H1 (cell line): ENCODE data around the gene USE1. TPM values are rescaled to one million over a fixed set of nuclear protein-coding genes. Genes with fewer than 3 reads are reported as not detected.

Experiments used
- CTCF ChIA-PET: fragments of 300-600 bp; sonication (Branson Sonifier 250); formaldehyde crosslinking; loops from one replicate; lab custom pipeline; 2021; ENCODE audit not compliant: partially characterized antibody; lab: Charles Lee
- POLR2A ChIA-PET: fragments of 300-600 bp; sonication (Branson Sonifier 250); formaldehyde crosslinking; loops from one replicate; lab custom pipeline; 2021; ENCODE audit warnings: inconsistent platforms; ENCODE audit not compliant: partially characterized antibody; lab: Charles Lee
- DNase-seq, 2 experiments: peaks; one replicate each; pipeline versions ENCODE4 v3.0.0 to v3.0.0-alpha.2; 2010 to 2022; ENCODE audit warnings: low spot score in 2 of 2, low read depth in 1 of 2, mixed read lengths in 1 of 2
- FAIRE-seq: peaks from 2 replicates; lab custom pipeline; 2011; peaks lifted over from hg19 to GRCh38; lab: Jason Lieb, UNC
- H2AFZ ChIP-seq: 2 replicates; pipeline ENCODE4 v1.8.1; 2012; ENCODE audit warnings: low read length, inconsistent platforms
- H2AK5ac ChIP-seq: 2 replicates; pipeline ENCODE4 v1.6.1; 2013; ENCODE audit warnings: low read depth, low read length
- H2BK120ac ChIP-seq: replicated peaks from 2 replicates; pipeline ENCODE3; 2013; ENCODE audit warnings: low read depth, low read length, inconsistent platforms
- H2BK12ac ChIP-seq: 2 replicates; pipeline ENCODE4 v1.6.1; 2013; ENCODE audit warnings: low read depth, low read length
- H2BK15ac ChIP-seq: 2 replicates; pipeline ENCODE4 v1.6.1; 2013; ENCODE audit warnings: low read length
- H2BK20ac ChIP-seq: 2 replicates; pipeline ENCODE4 v1.6.1; 2013; ENCODE audit warnings: low read length
- H2BK5ac ChIP-seq: 2 replicates; pipeline ENCODE4 v1.6.1; 2013; ENCODE audit warnings: low read depth, low read length
- H3K14ac ChIP-seq: 2 replicates; pipeline ENCODE4 v1.6.1; 2013; ENCODE audit warnings: inconsistent platforms; ENCODE audit not compliant: insufficient read length
- H3K18ac ChIP-seq: 2 replicates; pipeline ENCODE4 v1.6.1; 2013; ENCODE audit warnings: low read length; ENCODE audit errors: extremely low read depth
- H3K23ac ChIP-seq: 2 replicates; pipeline ENCODE4 v1.6.1; 2013; ENCODE audit warnings: inconsistent platforms; ENCODE audit not compliant: insufficient read length
- H3K23me2 ChIP-seq: 2 replicates; pipeline ENCODE4 v1.6.1; 2013; ENCODE audit warnings: low read depth, low read length
- H3K27ac ChIP-seq: 2 replicates; pipeline ENCODE4 v1.6.1; 2011; ENCODE audit warnings: low read depth, low read length, inconsistent platforms
- H3K27me3 ChIP-seq, 4 experiments: replicated peaks in 1 of 4; 1 replicate in 1 of 4; 2 replicates in 3 of 4; pipeline versions ENCODE4 v1.6.1 to v1.8.1; 2011 to 2013; ENCODE audit warnings: low read length in 3 of 4, mild to moderate bottlenecking in 3 of 4, inconsistent platforms in 2 of 4, mixed read lengths in 2 of 4, moderate library complexity in 1 of 4; ENCODE audit not compliant: control insufficient read depth in 3 of 4, insufficient read depth in 3 of 4; ENCODE audit errors: extremely low read depth in 1 of 4
- H3K36me3 ChIP-seq, 4 experiments: 2 replicates each; pipeline versions ENCODE4 v1.6.1 to v1.8.1; 2011 to 2013; ENCODE audit warnings: mild to moderate bottlenecking in 4 of 4, low read length in 3 of 4, moderate library complexity in 2 of 4, control low read depth in 1 of 4, inconsistent platforms in 1 of 4; ENCODE audit not compliant: insufficient read depth in 4 of 4, control insufficient read depth in 2 of 4
- H3K4ac ChIP-seq: replicated peaks from 2 replicates; pipeline ENCODE3; 2013; ENCODE audit warnings: low read length, low read depth, mixed read lengths, inconsistent platforms; ENCODE audit not compliant: insufficient read length
- H3K4me1 ChIP-seq, 4 experiments: replicated peaks in 1 of 4; 1 replicate in 1 of 4; 2 replicates in 3 of 4; pipeline versions ENCODE4 v1.6.1 to v1.8.1; 2011 to 2013; ENCODE audit warnings: low read length in 3 of 4, inconsistent platforms in 2 of 4, mixed read lengths in 1 of 4; ENCODE audit not compliant: insufficient read depth in 4 of 4, control insufficient read depth in 3 of 4
- H3K4me2 ChIP-seq, 2 experiments: 2 replicates each; pipeline versions ENCODE4 v1.6.1 to v1.8.1; 2011 to 2013; ENCODE audit warnings: low read depth in 2 of 2, low read length in 2 of 2, control low read depth in 1 of 2, inconsistent platforms in 1 of 2, mild to moderate bottlenecking in 1 of 2; ENCODE audit not compliant: insufficient read depth in 1 of 2
- H3K4me3 ChIP-seq, 4 experiments: fragments of 200-600, 300-600 bp in 1 of 4; sonication (generic), shearing (Covaris generic), sonication (Bioruptor Twin) in 1 of 4; 2 replicates each; pipeline versions ENCODE4 v1.5.1 to v1.8.1; 2011 to 2016; ENCODE audit warnings: low read length in 4 of 4, low read depth in 3 of 4, control low read depth in 2 of 4, inconsistent platforms in 2 of 4, mild to moderate bottlenecking in 2 of 4, mixed read lengths in 1 of 4, moderate library complexity in 1 of 4; ENCODE audit not compliant: insufficient read depth in 2 of 4; ENCODE audit errors: extremely low read depth in 1 of 4
- H3K56ac ChIP-seq: replicated peaks from 2 replicates; pipeline ENCODE3; 2013; ENCODE audit warnings: low read depth, mild to moderate bottlenecking, mixed read lengths, low read length, inconsistent platforms; ENCODE audit not compliant: insufficient read length
- H3K79me1 ChIP-seq: 2 replicates; pipeline ENCODE4 v1.6.1; 2013; ENCODE audit warnings: low read depth, low read length, control low read depth
- H3K79me2 ChIP-seq, 2 experiments: 2 replicates each; pipeline versions ENCODE4 v1.6.1 to v1.8.1; 2012 to 2013; ENCODE audit warnings: low read length in 2 of 2, mild to moderate bottlenecking in 2 of 2, inconsistent platforms in 1 of 2; ENCODE audit not compliant: insufficient read depth in 2 of 2, control insufficient read depth in 1 of 2
- H3K9ac ChIP-seq, 4 experiments: replicated peaks in 1 of 4; 1 replicate in 1 of 4; 2 replicates in 3 of 4; pipeline versions ENCODE4 v1.6.1 to v1.8.1; 2011 to 2013; ENCODE audit warnings: low read depth in 3 of 4, low read length in 3 of 4, control low read depth in 2 of 4, mild to moderate bottlenecking in 2 of 4, moderate library complexity in 2 of 4, inconsistent platforms in 1 of 4; ENCODE audit errors: extremely low read depth in 1 of 4
- H3K9me3 ChIP-seq, 2 experiments: 2 replicates each; pipeline versions ENCODE4 v1.6.1 to v1.8.1; 2012 to 2013; ENCODE audit warnings: mild to moderate bottlenecking in 2 of 2, moderate library complexity in 2 of 2, control low read depth in 1 of 2, inconsistent platforms in 1 of 2, low read depth in 1 of 2, low read length in 1 of 2, mixed read lengths in 1 of 2; ENCODE audit not compliant: insufficient read depth in 2 of 2
- H4K20me1 ChIP-seq, 2 experiments: replicated peaks in 1 of 2; 2 replicates each; pipeline versions ENCODE3 to v1.8.1; 2011 to 2013; ENCODE audit warnings: inconsistent platforms in 2 of 2, low read length in 2 of 2, mild to moderate bottlenecking in 1 of 2; ENCODE audit not compliant: insufficient read depth in 2 of 2, control insufficient read depth in 1 of 2
- H4K5ac ChIP-seq: 2 replicates; pipeline ENCODE4 v1.6.1; 2013; ENCODE audit warnings: low read length, low read depth, mixed read lengths, inconsistent platforms; ENCODE audit not compliant: insufficient read length
- H4K8ac ChIP-seq: 2 replicates; pipeline ENCODE4 v1.8.0; 2013; ENCODE audit warnings: mild to moderate bottlenecking, moderate library complexity, low read length, inconsistent platforms; ENCODE audit not compliant: insufficient read depth; ENCODE audit errors: extremely low read depth
- H4K91ac ChIP-seq: replicated peaks from 2 replicates; pipeline ENCODE3; 2013; ENCODE audit warnings: low read length, mixed read lengths, inconsistent platforms; ENCODE audit not compliant: insufficient read length
- EP300 ChIP-seq, 2 experiments: IDR thresholded peaks; 1 replicate in 1 of 2; 2 replicates in 1 of 2; pipeline ENCODE4 v1.6.1; 2011 to 2012; ENCODE audit warnings: low read depth in 2 of 2, low read length in 2 of 2, mild to moderate bottlenecking in 2 of 2, borderline replicate concordance in 1 of 2, inconsistent platforms in 1 of 2, moderate library complexity in 1 of 2
- POLR2AphosphoS5 ChIP-seq: IDR thresholded peaks from 2 replicates; pipeline ENCODE4 v1.6.1; 2011; ENCODE audit warnings: low read depth, low read length
- USF2 ChIP-seq: IDR thresholded peaks from 2 replicates; pipeline ENCODE4 v1.6.1; 2011; ENCODE audit warnings: low read length, improper control_type of control experiment
- WGBS, 2 experiments: shearing (Covaris generic) in 1 of 2; methylation state at CpG; one replicate each; pipeline versions ENCODE4 v1.1.6 to v1.1.7; 2013 to 2015; ENCODE audit warnings: low lambda C conversion rate in 2 of 2, mixed read lengths in 2 of 2, inconsistent platforms in 1 of 2, low coverage in 1 of 2, missing lambda C conversion rate in 1 of 2; ENCODE audit not compliant: insufficient replicate concordance in 2 of 2, insufficient coverage in 1 of 2, insufficient read length in 1 of 2; ENCODE audit errors: extremely low coverage in 1 of 2, missing lambda C conversion rate in 1 of 2; 5-methylcytosine and 5-hydroxymethylcytosine counted together
- polyA plus RNA-seq, 7 experiments: library from polyadenylated mRNA; depleted of rRNA in 3 of 7; stranded (reverse) in 5 of 7; unstranded in 2 of 7; fragments of >200 nt in 5 of 7; fragments of 200-250 nt in 2 of 7; gene quantifications; 1 replicate in 5 of 7; 2 replicates in 1 of 7; 4 replicates in 1 of 7; pipeline versions ENCODE4 v1.2.1 to v1.2.3, GENCODE V29; 2011 to 2013; ENCODE audit warnings: missing spikeins in 2 of 7, mixed read lengths in 2 of 7
- total RNA-seq: library from RNA; stranded (reverse); fragmentation: NEBNext Ultra II Directional; extraction: Animal tissue kit (Norgen Biotek cat#: 25700); gene quantifications from 2 replicates; pipeline ENCODE4 v1.2.1, GENCODE V29; 2021

USE1 gene
- total and polyA plus RNA-seq, 2 of the 8 experiments (the other 6 are each of a cell fraction or from before 2014, with no cell fraction given) = 8.7 to 13.9 TPM

GRCh38 chr19:17235971-17236777 lies 21.0 kb downstream of the USE1 start:
- Histone ChIP-seq H3K14ac (no peak overlapping the region), H2AFZ (no peak overlapping the region), H3K36me3 (peaks cover 9 to 36% (median 10%) of the 10 kb centered on the region in 4 experiments), H2BK12ac (no peak overlapping the region), H3K4me1 (peaks cover 3 to 11% (median 7%) of the 10 kb centered on the region in 4 experiments), H2AK5ac (no peak overlapping the region), H3K56ac (peak overlapping the region; percentile 69), H4K5ac (peak overlapping the region; percentile 91), H4K8ac (no peak overlapping the region), H2BK120ac (no peak overlapping the region), H3K27ac (peak overlapping the region; percentile 64; the same call in 1 of the 2 replicates), H3K23me2 (peaks cover 4% of the 10 kb centered on the region; the same call in 1 of the 2 replicates), H3K4me2 (peak overlapping the region; percentile 90 to 92), H3K4me3 (peak overlapping the region; percentile 80 to 89 (median 86)), H2BK20ac (peak overlapping the region; percentile 48; the same call in 1 of the 2 replicates), H4K20me1 (peaks cover 11 to 18% of the 10 kb centered on the region in 2 experiments), H3K9me3 (no peaks in the 10 kb centered on the region), H3K23ac (no peak overlapping the region), H3K4ac (no peak overlapping the region), H3K79me1 (peaks cover 16% of the 10 kb centered on the region), H3K79me2 (peaks cover 7 to 46% of the 10 kb centered on the region in 2 experiments; a peak in 3 of 4 replicates), H4K91ac (peak overlapping the region; percentile 90), H3K9ac (peak overlapping the region in 3 of 4 experiments; percentile 65 to 87 (median 66); a peak in 3 of 7 replicates), H2BK5ac (peak overlapping the region; percentile 93), H3K27me3 (no peaks in the 10 kb centered on the region), H3K18ac (peak overlapping the region; percentile 60; the same call in 1 of the 2 replicates), H2BK15ac (no peak overlapping the region)
- peak in 1 of 2 experiments; percentile 70 for DNase-seq
- POLR2A ChIA-PET = interaction anchor here (0.6 to 12.3 kb wide), 21 partner anchors 7 to 107 kb away, joined by 3 to 118 read pairs (median 4); partner anchors contain the start of genes ANKLE1, BABAM1, MRPL34 and NR2F6
- TF ChIP-seq USF2 (no peak), POLR2AphosphoS5 (peak; percentile 10; the same call in 1 of the 2 replicates), EP300 (IDR thresholded peaks at IDR 0.05; ENCODE audit: borderline replicate concordance in 1 of 2, low read depth in 2 of 2, low read length in 2 of 2) (no peak)
- FAIRE-seq = no peak
- 25% methylated on average over 2 of the region's 27 CpGs; no CpG with 5 or more reads in 1 of the 2 experiments for WGBS, 2 experiments
- CTCF ChIA-PET = interaction anchor here (0.6 to 3.4 kb wide), 14 partner anchors 10 to 1015 kb away, joined by 3 to 18 read pairs (median 4); partner anchors contain the start of genes BABAM1 and OCEL1
